T-helper 9 cell (primary cell): ENCODE measurements around the gene ANO1.

Experiments used
- DNase-seq: peaks from one replicate; pipeline ENCODE4 v3.0.0-alpha.2; 2020

Gene ANO1

DNA sequence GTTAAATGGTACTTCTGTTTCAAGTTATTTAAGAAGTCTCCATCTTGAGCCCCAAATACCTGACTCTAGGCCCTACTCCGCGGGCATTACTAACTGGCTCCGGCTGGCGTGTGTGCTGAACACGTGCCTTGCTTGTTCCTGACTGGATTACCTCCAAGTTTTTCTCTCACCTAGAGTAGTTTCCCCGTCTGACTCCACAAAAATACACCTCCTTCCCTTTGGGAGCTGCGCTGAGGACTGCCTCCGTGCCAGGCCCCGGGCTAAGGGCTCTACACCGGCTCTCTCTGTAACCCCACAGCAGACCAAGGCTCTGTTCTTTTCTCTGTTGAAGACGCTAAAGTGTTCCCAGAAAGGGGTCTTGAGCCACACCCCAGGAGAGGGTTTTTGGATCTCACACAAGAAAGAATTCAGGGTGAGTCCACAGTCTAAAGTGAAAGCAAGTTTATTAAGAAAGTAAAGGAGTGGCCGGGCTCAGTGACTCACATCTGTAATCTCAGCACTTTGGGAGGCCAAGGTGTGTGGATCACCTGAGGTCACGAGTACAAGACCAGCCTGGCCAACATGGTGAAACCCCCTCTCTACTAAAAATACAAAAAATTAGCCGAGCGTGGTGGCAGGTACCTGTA lies 61.8 kb downstream of the ANO1 start:
- no peak for DNase-seq

DNA sequence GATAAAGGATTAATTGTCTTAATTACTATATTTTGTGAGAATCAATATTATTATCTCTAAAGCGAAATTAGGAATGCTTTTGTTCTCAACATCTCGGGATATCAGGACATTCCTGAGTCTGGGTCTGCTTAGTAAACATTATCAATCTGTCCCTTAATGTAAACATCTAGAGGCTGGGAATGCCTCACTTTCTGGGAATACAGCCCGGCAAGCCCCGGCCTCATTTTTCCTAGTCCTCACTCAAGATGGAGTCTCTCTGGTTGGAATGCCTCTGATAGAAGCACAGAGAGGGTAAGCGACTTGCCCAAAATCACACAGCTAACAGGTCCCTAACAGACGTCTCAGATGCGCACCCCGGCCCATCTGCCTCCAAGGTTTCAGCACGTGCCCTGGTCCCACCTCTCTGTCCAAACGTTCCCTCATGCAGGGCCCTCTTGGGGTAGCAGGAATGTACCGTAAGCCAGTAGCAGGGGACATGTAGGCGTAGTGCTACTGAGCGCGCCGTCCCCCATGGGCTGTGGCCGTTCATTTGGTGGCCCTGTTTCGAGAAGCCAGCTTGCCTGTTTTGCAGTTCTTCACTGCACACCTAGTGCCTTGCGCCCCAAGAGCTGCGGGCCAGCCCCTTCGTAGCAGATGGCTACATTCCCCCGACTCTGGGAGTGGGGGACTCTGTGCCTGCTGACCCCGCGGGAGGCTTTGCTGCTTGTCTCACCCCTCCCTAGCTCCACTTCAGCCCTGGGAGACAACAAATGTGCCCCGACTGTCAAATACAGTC lies 62.8 kb downstream of the ANO1 start:
- DNase-seq = no peak

DNA sequence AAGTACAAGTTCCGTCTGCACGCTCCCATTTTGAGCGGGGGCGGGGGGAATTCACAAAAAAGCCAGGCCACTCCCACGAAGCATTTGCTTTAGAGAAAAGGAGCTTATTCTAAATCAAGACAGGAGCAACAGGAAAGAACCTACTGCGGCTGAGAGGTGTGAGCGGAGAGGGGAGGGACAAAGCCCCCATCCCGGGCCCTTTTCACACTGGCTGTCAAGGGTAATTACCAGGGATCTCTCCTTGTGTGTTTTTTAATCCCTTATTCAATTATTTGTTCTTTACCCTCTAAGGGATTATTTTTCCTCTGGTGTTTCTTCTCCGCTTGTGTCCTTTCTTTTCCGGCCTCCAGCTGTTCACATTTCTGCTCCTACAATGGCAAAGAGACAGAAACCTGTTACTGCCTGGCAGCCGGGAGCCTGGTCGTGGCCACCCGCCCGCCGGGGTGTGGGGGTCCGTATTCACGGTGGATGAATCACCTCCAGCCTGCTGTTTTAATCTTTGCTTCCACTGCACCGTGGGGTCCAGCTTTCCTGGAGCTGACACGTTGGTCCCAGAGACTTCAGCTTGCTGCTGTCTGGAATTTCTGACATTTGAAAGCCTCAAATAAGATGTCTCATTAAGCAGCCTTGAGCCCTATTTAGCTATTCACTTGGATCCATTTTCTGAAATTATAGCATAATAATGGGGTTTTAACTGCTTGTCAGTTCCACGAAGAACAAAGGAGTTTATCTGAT lies 63.5 kb downstream of the ANO1 start:
- DNase-seq = no peak

DNA sequence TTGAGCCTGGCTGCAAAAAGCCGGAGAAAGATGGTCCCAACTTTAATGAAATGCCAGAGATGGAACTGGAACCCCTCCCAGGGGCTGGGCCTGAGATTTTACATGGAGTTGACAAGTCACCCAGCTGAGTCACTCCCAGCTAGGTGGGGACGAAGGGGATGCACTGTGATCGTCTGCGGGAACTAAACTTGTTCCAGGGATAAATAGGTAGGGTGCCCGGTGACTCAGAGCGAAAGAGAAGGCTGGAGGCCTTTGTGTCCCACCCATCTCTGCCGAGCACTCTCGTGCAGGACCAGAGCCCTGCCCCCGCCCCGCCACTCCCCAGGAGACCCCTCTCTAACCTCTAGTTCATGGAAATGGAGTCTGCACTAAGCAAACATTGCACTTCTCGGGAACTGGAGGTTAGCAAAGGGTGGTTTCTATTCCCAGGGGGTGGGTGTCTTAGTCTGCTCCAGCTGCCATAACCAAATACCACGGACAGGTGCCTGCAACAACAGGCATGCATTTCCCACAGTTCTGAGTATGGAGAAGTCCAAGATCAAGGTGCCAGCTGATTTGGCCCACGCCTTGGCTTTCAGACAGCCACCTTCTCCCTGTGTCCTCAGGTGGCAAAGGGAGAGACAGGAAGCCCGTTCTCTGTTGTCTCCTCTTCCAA lies 64.2 kb downstream of the ANO1 start:
- no peak for DNase-seq

DNA sequence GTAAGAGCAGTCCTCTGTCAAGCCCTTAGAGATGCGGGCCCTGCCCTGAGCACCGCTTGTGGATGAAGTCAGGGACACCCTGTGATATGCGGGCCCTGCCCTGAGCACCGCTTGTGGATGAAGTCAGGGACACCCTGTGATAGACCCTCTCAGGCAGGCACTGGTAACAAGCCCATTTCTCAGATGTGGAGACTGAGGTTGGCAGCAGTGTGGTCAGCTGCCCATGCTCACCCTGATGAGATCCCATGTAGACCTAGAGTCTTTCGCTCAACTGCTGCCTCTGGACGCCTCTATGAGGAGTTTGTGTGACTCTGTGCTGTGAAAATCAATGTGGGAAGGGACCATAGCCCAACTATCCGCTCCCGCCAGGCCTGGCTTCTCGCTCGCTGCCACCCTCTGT lies 66.1 kb downstream of the ANO1 start:
- DNase-seq = no peak

DNA sequence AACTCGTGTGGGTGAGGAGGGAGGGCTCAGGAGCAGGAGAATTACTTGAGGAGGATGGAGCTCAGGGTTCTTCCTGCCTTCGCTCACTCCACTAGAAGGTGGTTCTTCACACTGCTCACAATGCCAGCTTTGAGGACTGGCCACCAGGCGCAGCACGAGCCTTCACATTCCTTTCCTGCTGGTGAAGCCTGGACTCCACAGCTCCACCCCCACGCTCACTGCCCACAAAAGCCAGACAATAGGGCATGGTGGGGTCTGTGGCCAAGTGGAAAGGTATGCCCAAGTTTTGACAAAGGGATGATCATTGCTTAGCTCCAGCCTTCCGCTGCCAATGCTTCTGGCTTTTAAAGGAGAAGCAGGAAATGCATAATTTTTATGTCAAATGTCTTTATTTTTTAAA lies 67.0 kb downstream of the ANO1 start:
- DNase-seq = no peak

DNA sequence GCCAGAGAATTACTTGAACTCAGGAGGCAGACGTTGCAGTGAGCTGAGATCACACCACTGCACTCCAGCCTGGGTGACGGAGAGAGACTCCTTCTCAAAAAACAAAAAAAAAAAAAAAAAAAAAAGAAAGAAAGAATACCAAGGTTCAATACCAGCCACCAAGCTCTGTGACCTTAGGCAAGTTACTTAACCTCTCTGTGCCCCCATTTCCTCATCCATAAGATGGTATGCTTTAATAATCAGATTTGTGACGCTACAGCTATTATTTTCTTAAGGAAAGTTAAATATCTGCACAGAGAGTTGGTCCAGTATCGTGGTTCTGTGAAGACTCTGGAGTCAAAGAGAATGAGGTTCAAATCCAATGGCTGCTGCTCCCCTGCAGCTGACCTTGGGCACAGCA lies 67.7 kb downstream of the ANO1 start:
- no peak for DNase-seq

DNA sequence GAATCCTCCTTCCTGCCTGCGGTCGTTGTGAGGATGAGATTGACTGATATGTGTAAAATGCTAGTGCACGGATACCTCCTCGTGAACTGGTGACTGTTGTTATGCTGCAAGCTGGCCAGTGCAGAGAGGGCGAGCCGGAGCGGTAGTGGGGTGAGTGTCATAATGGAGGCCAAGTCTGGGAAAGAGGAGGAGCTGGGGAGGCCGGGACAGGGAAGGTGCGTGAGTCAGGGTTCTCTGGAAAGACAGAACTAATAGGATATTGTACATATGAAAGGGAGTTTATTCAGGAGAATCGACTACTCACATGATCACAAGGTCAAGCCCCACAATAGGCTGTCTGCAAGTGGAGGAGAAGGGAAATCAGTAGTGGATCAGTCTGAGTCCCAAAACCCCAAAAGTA lies 68.2 kb downstream of the ANO1 start:
- no peak for DNase-seq

DNA sequence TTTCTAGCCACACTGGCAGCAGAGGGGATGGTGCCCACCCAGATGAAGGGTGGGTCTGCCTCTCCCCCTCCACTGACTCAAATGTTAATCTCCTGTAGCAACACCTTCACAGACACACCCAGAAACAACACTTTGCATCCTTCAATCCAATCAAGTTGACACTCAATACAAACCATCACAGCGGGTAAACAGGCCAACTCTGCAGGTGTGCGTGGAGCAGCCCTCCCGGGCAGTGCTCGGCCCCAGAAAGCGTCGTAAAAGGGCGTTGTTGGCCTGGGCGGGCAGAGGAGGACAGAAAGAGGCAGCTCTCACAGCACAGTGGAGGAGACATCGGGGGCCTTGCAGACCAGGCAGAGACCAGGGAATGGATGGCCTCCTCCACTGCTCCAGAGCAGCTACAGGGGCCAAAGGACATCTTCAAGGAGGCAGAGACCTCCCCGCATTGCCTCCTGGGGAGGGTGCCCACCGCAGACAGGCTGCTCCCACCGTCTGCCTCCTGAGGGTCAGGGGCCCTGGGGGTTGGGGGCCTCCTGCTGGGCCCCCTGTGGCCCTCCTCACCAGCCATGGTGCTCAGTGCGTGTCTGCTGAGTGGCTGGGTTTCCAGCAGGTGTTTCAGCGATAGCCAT lies 68.9 kb downstream of the ANO1 start:
- DNase-seq = no peak

DNA sequence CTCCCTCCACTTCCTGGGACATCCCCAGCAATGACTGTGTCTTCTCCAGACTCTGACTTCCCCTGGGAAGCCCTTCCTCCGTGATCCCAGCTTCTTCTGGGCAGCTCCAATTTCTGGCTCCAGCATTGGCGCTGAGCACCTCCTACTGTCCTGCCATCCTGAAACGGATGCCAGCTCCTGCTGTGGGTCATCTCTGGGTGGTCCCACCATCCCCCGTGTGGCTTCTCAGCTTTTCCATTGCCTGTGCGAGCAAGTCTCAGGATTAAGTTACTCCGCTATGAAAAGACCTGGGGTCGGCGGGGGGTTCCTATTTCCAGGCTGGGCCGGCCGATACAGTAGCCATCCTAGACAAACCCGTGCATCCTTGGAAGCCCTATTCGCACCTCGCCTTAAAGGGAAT lies 69.6 kb downstream of the ANO1 start:
- no peak for DNase-seq

DNA sequence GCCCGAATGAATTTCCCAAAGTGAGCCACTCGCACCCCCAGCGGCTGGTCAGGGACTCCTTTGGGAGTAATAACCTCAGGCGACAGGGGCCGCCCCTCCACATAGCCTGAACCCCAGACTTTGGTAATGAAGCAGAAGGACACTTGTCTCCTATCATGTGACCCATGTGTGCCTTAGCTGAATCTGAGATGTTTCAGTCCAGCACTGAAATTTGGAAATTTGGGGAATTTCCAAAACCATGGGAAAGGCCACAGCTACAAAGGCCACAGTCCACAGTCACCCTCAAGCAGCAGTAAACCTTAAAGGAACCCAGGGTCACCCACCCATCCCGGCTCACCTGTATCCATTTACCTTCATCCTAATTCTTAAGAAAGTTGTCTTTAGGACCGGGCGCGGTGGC lies 73.6 kb downstream of the ANO1 start:
- DNase-seq = no peak

DNA sequence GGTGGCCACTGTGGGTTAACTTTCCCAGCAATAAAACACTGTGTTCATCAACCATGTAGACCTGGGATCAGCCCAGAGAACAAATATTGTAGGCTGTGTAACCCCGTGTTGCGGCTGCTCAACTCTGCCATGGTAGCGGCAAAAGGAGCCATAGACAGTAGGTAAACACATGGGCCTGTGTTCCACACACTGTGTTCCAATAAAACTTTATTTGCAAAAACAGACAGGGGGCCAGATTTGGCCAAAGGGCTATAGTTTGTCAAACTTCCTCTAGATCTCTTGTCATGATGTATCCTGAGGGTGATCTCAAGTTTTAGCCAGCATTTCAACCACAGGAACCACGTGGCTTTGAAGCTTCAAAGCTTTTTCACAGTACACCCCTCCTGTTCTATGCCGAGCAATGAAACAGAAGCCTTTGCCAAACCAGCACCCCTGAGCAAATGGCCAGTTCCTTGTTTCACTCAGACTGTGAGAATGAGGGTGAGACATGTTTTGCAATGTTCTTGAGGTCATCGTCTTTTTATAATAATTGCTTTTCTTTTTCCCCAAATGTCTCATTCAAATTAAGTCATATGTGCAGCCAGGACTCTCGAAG lies 75.1 kb downstream of the ANO1 start:
- DNase-seq = no peak

DNA sequence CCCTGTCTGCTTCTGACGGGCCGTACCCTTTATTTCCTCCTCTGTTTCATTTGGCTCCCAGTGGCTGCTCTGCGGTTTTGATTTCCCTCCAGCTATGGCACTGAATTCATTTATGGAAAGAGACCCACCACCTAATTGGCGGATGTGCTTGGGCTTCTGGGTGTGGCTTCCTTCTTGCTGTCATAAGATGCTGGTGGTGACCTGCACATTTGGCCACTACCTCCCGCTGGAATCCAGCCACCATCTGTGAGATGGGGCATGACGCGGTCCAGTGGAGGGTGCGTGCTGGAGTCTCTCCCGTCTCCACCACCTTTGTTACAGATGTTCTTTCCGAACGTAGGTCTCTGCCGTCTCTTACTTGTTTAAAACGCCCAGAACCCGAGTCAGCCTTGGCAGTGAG lies 77.3 kb downstream of the ANO1 start:
- no peak for DNase-seq

DNA sequence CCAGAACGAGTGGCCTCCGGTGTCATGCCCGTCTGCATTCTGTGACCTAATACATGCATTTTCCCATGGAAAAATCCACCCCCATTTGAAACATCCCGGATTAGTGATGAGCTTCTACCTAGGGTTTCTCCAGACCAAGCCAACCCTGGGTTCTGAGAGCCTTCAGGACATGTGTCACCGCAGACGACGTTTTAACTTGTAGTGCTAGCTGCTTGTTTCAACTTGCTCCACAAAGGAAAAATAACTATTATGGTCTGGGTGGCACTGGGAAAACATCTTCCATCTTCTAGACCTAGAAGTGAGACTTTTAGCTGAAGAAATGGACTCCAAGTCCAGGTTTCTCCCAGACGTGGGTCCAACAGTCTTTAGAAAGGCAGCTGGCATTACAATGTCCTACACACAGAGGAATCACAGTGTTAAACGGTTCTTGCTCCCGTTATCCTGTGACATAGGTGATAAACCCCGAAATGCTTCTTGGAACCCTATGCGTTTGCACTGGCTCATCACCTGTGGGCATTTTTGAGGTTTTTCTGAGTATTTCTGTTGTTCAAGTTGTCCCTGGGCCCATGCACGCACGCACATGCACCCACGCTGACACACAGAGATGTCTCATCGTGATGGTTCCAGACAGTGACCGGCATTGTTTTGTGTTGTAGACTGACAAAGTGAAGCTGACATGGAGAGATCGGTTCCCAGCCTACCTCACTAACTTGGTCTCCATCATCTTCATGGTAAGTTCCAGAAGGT lies 78.3 kb downstream of the ANO1 start:
- no peak for DNase-seq

DNA sequence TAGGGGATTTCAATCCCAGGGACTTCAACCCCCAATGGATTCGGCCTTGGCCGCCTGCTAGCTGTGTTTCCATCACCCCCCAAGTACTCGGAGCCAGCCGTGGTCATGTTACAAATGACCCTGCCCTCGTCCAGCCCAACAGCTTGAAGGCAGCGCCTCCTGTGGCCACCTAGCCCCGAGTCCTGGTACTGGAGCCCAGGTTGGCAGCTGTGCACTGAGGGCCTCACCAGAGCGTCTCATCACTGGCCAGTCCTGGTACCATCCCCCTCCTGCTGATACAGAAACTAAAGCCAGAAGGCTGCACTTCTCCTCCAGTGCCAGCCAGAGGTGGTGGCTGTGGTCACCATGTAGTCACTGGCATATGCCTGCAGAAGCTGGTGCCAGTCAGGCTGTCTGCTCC lies 80.1 kb downstream of the ANO1 start:
- no peak for DNase-seq

DNA sequence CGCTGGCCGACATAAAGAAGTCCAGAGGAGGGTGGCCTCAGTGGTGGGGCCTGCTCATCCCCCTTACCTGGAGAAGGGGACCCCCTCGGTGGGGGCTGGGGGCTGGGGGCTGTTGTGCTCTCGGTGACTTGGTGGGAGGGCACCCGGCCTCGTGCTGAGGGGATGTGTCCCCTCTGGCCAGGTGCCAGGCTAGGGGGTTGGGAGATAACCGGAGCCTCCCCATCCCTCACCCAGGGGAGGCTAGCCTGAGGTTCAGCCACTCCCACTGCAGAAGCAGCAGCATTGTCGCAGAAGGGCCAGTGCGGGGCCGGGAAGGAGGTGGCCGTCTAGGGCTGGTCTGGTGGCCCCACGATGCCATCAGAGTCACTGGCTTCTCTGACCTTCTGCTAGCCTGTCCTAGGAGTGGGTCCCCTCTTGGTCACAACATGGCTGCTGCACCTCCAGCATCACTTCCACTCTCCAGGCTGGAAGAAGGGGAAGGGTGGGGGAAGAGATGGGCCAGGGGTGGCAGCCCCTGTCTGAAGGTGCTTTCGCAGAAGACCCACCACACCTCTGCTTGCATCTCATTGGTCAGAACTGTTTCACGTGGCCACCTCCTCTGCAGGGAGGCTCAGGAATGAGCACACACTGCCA lies 80.8 kb downstream of the ANO1 start:
- no peak for DNase-seq

DNA sequence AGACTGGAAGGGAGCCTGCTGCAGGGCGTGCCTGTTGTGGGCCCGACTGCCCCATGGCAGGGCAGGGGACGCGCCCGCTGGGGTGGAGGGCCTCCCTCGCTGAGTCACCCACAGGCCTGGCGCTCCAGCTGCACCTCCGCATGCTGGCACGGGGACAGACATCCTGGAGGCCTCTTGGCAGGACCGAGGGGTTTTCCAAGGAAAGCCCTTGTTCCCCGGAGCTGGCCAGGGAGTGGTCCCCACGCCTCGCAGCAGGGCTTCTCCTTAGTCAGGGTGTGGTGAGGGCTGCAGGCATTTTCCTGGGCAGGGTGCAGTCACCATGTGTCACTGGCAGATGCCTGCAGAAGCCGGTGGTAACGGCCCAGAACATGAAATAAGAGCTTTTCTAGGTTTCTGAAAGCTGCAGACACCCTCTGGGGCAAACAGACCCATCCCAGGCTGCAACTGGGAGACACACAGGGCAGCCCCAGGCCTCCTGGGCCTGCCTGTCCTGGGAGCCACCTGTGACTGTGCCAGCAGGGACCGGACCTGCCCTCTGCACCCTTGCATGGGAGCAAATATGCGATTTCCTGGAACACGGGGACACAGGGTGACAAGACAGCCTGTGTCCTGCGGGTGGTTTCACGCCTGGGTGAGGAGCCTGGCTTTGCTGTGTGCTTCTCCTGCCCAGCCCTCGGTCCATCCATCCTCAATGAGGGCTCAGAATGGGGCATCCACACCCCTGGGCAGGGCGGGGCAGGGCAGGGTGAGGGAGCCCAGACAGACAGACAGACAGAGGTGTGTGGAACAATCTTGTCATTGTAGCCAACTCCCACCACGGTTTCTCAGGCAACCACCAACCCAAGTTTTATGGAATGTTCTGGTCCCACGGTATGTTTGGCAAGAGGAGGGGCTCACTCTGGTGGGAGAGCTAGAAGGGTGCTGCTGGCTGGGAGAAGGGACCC lies 81.8 kb downstream of the ANO1 start:
- DNase-seq = no peak

DNA sequence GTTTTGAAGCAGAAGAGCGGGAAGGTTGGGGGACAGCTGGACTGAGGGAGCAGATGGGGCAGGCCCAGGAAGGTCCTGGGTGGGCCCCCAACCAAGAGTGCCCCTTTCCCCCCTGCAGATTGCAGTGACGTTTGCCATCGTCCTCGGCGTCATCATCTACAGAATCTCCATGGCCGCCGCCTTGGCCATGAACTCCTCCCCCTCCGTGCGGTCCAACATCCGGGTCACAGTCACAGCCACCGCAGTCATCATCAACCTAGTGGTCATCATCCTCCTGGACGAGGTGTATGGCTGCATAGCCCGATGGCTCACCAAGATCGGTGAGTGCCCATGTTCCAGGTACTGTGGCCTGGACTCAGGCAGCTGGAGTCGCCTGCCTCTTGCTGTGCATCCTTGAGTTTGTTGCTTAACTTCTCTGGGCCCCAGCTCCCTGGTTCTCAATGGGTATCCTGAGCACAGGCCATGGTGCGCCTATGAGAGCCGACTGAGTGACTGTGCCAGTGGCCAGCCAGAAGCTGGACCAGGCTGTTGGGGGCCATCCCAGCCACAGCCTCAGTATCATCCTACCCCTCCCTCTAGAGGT lies 83.0 kb downstream of the ANO1 start:
- no peak for DNase-seq

DNA sequence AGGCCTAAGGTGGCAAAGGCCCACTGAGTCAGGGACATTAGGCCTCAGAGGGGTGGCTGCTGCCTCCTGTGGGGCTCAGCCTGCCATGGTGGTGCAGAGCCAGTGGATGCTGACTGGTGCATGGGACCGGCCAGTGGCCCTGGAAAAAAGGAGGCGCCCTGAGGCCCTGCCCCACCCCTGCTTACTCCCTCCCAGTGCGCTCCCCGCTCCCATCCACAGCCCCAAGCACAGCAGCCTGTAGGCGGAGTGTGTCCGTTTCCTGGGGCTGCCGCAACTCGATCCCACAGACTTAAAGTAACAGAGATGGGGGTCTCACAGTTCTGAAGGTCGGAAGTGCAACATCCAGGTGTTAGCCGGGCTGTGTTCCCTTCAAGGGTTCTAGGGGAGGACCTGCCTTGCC lies 86.6 kb downstream of the ANO1 start:
- DNase-seq = no peak

DNA sequence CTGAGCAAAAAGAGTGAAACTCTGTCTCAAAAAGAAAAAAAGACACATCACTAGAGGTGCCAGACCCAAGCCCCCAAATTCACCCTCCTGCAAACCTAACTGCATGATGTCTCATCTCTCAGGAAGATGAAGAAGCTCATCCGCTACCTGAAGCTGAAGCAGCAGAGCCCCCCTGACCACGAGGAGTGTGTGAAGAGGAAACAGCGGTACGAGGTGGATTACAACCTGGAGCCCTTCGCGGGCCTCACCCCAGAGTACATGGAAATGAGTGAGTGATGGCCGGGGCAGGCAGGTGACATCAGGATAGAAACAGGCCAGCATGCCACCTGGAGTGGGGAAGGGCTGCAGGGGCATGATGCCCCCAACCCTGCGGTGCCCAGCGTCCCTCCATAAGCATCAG lies 89.0 kb downstream of the ANO1 start:
- no peak for DNase-seq
